Breast epithelium (tissue), 4 donors: ENCODE measurements around the gene UBE2O. TPM values are rescaled to one million over a fixed set of nuclear protein-coding genes. Genes with fewer than 3 reads are reported as not detected.
A peak's percentile ranks its signal among the peaks of the same experiment; 100 is the strongest.

Source experiments
- DNase-seq, 2 donors: peaks; one replicate each; pipeline ENCODE4 v3.0.0-alpha.2; 2019; ENCODE audit warnings: low spot score in 2 of 2
- H3K27ac ChIP-seq, 2 donors: fragments of 200-600 bp; sonication (generic) in 1 of 2; one replicate each; pipeline ENCODE4 v1.5.1; 2016 to 2019; ENCODE audit warnings: mild to moderate bottlenecking in 1 of 2
- H3K27me3 ChIP-seq, 2 donors: fragments of 200-600 bp; sonication (generic) in 1 of 2; one replicate each; pipeline versions ENCODE4 v1.5.1 to v1.6.0; 2017 to 2019; ENCODE audit warnings: control low read depth in 1 of 2, mild to moderate bottlenecking in 1 of 2
- H3K36me3 ChIP-seq: fragments of 200-600 bp; one replicate; pipeline ENCODE4 v1.5.1; 2019
- H3K4me1 ChIP-seq, 2 donors: fragments of 200-600 bp; sonication (generic); one replicate each; pipeline ENCODE4 v1.5.1; 2016 to 2019; ENCODE audit warnings: control low read depth in 1 of 2
- H3K4me3 ChIP-seq, 3 donors: fragments of 200-600 bp; sonication (generic); 1 replicate in 2 of 3; 2 replicates in 1 of 3; pipeline ENCODE4 v1.5.1; 2016 to 2019; ENCODE audit warnings: mild to moderate bottlenecking in 3 of 3, moderate library complexity in 2 of 3
- H3K9me3 ChIP-seq, 2 donors: fragments of 200-600 bp; sonication (generic) in 1 of 2; one replicate each; pipeline ENCODE4 v1.5.1; 2016 to 2019; ENCODE audit warnings: control low read depth in 1 of 2
- CTCF ChIP-seq, 3 donors: fragments of 450-650 bp; IDR thresholded peaks; one replicate each; pipeline ENCODE4 v1.5.1; 2016 to 2017; ENCODE audit warnings: antibody characterized with exemption in 3 of 3, mild to moderate bottlenecking in 3 of 3, moderate library complexity in 3 of 3
- POLR2A ChIP-seq: fragments of 450-650 bp; IDR thresholded peaks from one replicate; pipeline ENCODE4 v1.6.1; 2016; ENCODE audit warnings: antibody characterized with exemption, mild to moderate bottlenecking, moderate library complexity
- POLR2AphosphoS5 ChIP-seq, 3 donors: sonication (generic); formaldehyde crosslinking; IDR thresholded peaks; one replicate each; pipeline ENCODE4 v1.6.1; 2017; ENCODE audit warnings: antibody characterized with exemption in 3 of 3
- intact Hi-C: fragments of 100-400 bp; cut with DNase I; formaldehyde crosslinking; loops from one replicate; pipeline ENCODE4 v1.15.1; 2023; ENCODE audit warnings: low total_unique reads
- total RNA-seq, 3 donors: library from RNA; depleted of rRNA; stranded (reverse); fragments of >200 nt; gene quantifications; one replicate each; pipeline ENCODE4 v1.1.0, GENCODE V29; 2016

The UBE2O gene
- total RNA-seq, 3 donors from 2014 or later = 17.4 to 22.5 (median 17.7) TPM

- no peaks in the 10 kb centered on the region for H3K27me3 ChIP-seq
- H3K4me1 ChIP-seq = no peaks in the 10 kb centered on the region
- intact Hi-C loops = loop anchor here (5.0 kb wide), 1 partner anchor 692 kb away; no protein-coding TSS in a partner anchor
- peak in 1 of 2 donors; percentile 6 for DNase-seq
- H3K4me3 ChIP-seq = no peak overlapping the region
- no peak for TF ChIP-seq POLR2AphosphoS5 (IDR thresholded peaks at IDR 0.05)
- TF ChIP-seq CTCF (IDR thresholded peaks at IDR 0.05) = no peak
- no peak for TF ChIP-seq POLR2A
- no peaks in the 10 kb centered on the region for H3K9me3 ChIP-seq
- H3K36me3 ChIP-seq = no peaks in the 10 kb centered on the region
- no peak overlapping the region for H3K27ac ChIP-seq
These were observed 107.5 kb downstream of the UBE2O start for GRCh38 chr17:76345377-76345974.

- H3K36me3 ChIP-seq = no peaks in the 10 kb centered on the region
- TF ChIP-seq CTCF (IDR thresholded peaks at IDR 0.05) (no peak), POLR2A (no peak), POLR2AphosphoS5 (IDR thresholded peaks at IDR 0.05) (no peak)
- H3K9me3 ChIP-seq = no peaks in the 10 kb centered on the region
- H3K4me1 ChIP-seq = no peaks in the 10 kb centered on the region
- intact Hi-C loops = no loop called here
- H3K27ac ChIP-seq = no peak overlapping the region
- no peak overlapping the region for H3K4me3 ChIP-seq
- no peak for DNase-seq
- no peaks in the 10 kb centered on the region for H3K27me3 ChIP-seq
These were observed 109.8 kb downstream of the UBE2O start for GRCh38 chr17:76343106-76343505.

- TF ChIP-seq CTCF (IDR thresholded peaks at IDR 0.05) = no peak
- no peak for TF ChIP-seq POLR2A
- no peak for TF ChIP-seq POLR2AphosphoS5 (IDR thresholded peaks at IDR 0.05)
- no peaks in the 10 kb centered on the region for H3K27me3 ChIP-seq
- no peaks in the 10 kb centered on the region for H3K9me3 ChIP-seq
- no peaks in the 10 kb centered on the region for H3K36me3 ChIP-seq
- intact Hi-C loops = no loop called here
- H3K4me1 ChIP-seq = no peaks in the 10 kb centered on the region
- no peak for DNase-seq
- H3K27ac ChIP-seq = no peak overlapping the region
- H3K4me3 ChIP-seq = no peak overlapping the region
These were observed 111.7 kb downstream of the UBE2O start for GRCh38 chr17:76341301-76341700.

Other genes starting within 250 kb of the UBE2O start
- gene RNF157, start 212.7 kb downstream of the UBE2O start, total RNA-seq = 1 to 10 TPM; 3.1 to 7.8 (median 4.3) TPM
- 10 to 100 TPM; 11.1 to 15.1 (median 13.0) TPM for gene UBALD2, start 187.8 kb downstream of the UBE2O start, total RNA-seq
- gene QRICH2, start 144.9 kb downstream of the UBE2O start, total RNA-seq = 1 to 10 TPM; 3.0 to 4.3 (median 3.8) TPM
- 100 to 1,000 TPM in 1 of 3 donors, 10 to 100 TPM in 2; 71.4 to 110 (median 78.3) TPM for gene PRPSAP1, start 99.2 kb downstream of the UBE2O start, total RNA-seq
- 10 to 100 TPM in 2 of 3 donors, 1 to 10 TPM in 1; 9.6 to 28.5 (median 23.0) TPM for gene SPHK1, start 68.5 kb downstream of the UBE2O start, total RNA-seq
- not detected for gene AANAT, start 14.5 kb upstream of the UBE2O start, total RNA-seq
- gene RHBDF2, start 48.3 kb upstream of the UBE2O start, total RNA-seq = 10 to 100 TPM; 13.4 to 35.5 (median 26.8) TPM
- gene CYGB, start 84.6 kb upstream of the UBE2O start, total RNA-seq = 10 to 100 TPM in 2 of 3 donors, 1 to 10 TPM in 1; 5.9 to 37.4 (median 27.2) TPM
- 1 to 10 TPM; 1.5 to 7.2 (median 4.9) TPM for gene PRCD, start 86.9 kb upstream of the UBE2O start, total RNA-seq
- gene ST6GALNAC2, start 132.7 kb upstream of the UBE2O start, total RNA-seq = 10 to 100 TPM; 10.5 to 39.8 (median 12.0) TPM
- 1 to 10 TPM; 1.3 to 1.6 (median 1.3) TPM for gene ST6GALNAC1, start 190.6 kb upstream of the UBE2O start, total RNA-seq